ENCODE measurements around the gene PBLD. TPM values are rescaled to one million over a fixed set of nuclear protein-coding genes. Genes with fewer than 3 reads are reported as not detected.

The PBLD gene
- polyA plus RNA-seq, 1 experiment, result 1.1 TPM

DNA sequence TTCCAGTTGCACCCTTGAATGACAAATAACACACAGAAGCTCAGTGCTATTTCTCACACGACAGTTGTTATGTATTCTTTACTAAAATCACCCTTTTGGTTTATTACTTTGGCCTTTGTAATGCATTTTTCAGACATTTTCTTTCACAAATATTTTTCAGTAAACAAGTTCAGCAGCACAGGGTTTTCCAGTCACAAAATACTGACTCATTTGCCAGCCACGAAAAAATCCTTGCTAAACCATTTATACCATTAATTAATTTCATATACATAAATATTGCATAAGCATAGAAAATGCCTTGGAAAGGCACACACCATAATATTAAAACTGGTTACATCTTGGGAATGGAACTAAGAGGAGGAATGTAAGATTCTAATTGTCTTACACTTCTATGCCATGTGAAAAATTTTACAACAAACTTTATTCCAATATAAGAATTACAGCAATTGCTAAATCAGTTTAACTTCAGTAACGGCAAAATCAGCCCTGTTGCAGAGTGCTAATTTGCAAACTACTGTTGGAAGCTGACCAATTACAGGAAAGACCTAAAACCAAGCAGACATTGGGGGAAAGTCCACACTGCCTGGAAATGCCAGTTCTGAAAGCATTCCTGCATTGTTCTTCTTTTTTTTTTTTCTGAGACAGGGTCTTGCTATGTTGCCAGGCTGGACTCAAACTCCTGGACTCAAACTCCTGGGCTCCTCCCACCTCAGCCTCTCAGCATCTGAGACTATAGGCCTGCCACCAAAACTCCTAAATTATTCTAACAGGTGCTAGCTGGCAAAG, 31.6 kb upstream of the PBLD start:
- no peaks in the 10 kb centered on the region for H3K27me3 ChIP-seq (ENCODE audit: control insufficient read depth, insufficient read depth, low read length)
- TF ChIP-seq, protein P1, sequence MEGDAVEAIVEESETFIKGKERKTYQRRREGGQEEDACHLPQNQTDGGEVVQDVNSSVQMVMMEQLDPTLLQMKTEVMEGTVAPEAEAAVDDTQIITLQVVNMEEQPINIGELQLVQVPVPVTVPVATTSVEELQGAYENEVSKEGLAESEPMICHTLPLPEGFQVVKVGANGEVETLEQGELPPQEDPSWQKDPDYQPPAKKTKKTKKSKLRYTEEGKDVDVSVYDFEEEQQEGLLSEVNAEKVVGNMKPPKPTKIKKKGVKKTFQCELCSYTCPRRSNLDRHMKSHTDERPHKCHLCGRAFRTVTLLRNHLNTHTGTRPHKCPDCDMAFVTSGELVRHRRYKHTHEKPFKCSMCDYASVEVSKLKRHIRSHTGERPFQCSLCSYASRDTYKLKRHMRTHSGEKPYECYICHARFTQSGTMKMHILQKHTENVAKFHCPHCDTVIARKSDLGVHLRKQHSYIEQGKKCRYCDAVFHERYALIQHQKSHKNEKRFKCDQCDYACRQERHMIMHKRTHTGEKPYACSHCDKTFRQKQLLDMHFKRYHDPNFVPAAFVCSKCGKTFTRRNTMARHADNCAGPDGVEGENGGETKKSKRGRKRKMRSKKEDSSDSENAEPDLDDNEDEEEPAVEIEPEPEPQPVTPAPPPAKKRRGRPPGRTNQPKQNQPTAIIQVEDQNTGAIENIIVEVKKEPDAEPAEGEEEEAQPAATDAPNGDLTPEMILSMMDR (IDR thresholded peaks at IDR 0.05; ENCODE audit: insufficient read depth, low read depth, low read length), result no peak
- DNase-seq (ENCODE audit: low read depth), result no peak
- ChIA-PET POLR2A (no interaction called here), CTCF (interaction anchor here (2.3 kb wide), 1 partner anchor 16 kb away, joined by 8 read pairs; no protein-coding TSS in a partner anchor)
- H3K36me3 ChIP-seq (ENCODE audit: control insufficient read depth, insufficient read depth, low read length), result peaks cover 2% of the 10 kb centered on the region; the same call in 1 of the 2 replicates
- H3K4me3 ChIP-seq (ENCODE audit: low read depth, low read length), result no peak overlapping the region

DNA sequence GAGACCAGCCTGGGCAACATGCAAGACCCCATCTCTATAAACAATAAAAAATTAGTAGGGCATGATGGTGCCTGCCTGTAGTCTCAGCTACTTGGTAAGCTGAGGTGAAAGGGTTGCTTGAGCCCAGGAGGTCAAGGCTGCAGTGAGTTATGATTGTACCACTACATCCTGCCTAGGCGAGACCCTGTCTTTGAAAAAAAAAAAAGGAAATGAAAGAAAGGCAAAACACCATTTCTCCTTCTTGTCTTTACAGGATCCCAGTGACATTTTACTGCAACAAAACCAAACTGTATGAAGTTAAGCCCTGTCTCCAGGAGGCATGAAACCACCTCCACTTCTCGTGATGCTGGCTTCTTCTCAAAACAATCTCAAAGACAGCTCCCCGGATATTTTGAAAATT, 29.9 kb upstream of the PBLD start:
- POLR2A ChIA-PET, result no interaction called here
- no peak overlapping the region for H3K4me3 ChIP-seq (ENCODE audit: low read depth, low read length)
- no peaks in the 10 kb centered on the region for H3K27me3 ChIP-seq (ENCODE audit: control insufficient read depth, insufficient read depth, low read length)
- TF ChIP-seq, protein P1 (IDR thresholded peaks at IDR 0.05; ENCODE audit: insufficient read depth, low read depth, low read length), result no peak
- DNase-seq (ENCODE audit: low read depth), result no peak
- H3K36me3 ChIP-seq (ENCODE audit: control insufficient read depth, insufficient read depth, low read length), result peaks cover 2% of the 10 kb centered on the region; the same call in 1 of the 2 replicates
- CTCF ChIA-PET, result interaction anchor here (2.0 to 3.2 kb wide), 2 partner anchors 10 to 14 kb away, joined by 9 to 18 read pairs; no protein-coding TSS in a partner anchor

DNA sequence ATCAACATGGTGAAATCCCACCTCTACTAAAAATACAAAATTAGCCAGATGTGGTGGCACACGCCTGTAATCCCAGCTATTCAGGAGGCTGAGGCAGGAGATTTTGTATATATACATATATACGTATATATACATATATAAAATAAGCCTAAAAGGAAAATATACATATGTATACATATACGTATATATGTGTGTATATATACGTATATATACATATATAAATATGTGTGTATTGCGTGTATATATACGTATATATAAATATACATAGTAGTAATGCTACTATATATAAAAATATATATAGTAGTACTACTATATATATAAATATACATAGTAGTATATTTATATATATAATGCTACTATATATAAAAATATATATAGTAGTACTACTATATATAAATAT, 26.5 kb upstream of the PBLD start:
- Histone ChIP-seq H3K27me3 (ENCODE audit: control insufficient read depth, insufficient read depth, low read length) (no peaks in the 10 kb centered on the region), H3K36me3 (ENCODE audit: control insufficient read depth, insufficient read depth, low read length) (peaks cover 4% of the 10 kb centered on the region), H3K4me3 (ENCODE audit: low read depth, low read length) (no peak overlapping the region)
- ChIA-PET POLR2A (no interaction called here), CTCF (no interaction called here)
- no peak for DNase-seq (ENCODE audit: low read depth)
- TF ChIP-seq, protein P1 (IDR thresholded peaks at IDR 0.05; ENCODE audit: insufficient read depth, low read depth, low read length), result no peak

DNA sequence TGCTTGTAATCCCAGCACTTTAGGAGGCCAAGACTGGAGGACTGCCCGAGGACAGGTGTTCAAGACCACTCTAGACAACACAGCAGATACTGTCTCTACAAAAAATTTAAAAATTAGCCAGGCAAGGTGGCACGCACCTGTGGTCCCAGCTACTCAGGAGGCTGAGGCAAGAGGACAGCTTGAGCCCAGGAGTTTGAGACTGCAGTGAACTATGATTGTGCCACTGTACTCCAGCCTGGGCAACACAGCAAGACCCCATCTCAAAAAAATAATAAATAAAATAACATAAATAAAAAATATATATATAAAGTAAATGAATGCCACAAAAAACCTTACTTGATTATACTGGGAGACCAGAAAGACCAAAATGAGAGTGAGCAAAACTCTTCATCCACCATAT, 20.8 kb upstream of the PBLD start:
- ChIA-PET POLR2A (no interaction called here), CTCF (no interaction called here)
- no peak for DNase-seq (ENCODE audit: low read depth)

DNA sequence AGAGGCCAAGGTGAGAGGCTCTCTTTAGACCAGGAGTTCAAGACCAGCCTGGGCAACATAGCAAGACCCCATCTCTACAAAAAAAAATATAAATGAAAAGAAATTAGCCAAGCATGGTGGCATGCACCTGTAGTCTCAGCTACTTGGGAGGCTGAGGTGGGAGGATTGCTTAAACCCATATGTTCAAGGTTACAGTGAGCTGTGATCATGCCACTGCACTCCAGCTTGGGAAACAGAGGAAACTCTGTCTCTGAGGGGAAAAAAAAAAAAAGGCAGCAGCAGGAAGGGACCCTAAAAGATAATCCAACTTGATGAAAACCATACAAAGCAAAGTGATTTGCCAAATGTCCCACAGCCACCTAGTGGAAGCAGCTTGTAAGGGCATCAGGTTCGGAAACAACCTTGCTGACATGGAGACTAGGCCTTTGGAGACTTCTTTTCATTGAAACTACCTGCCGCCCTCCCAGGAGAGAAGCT, 15.6 kb upstream of the PBLD start:
- TF ChIP-seq, protein P1 (IDR thresholded peaks at IDR 0.05; ENCODE audit: insufficient read depth, low read depth, low read length), result peak; percentile 81
- peaks cover 2% of the 10 kb centered on the region for H3K36me3 ChIP-seq (ENCODE audit: control insufficient read depth, insufficient read depth, low read length)
- POLR2A ChIA-PET, result interaction anchor here (0.6 kb wide), 1 partner anchor 395 kb away, joined by 4 read pairs; no protein-coding TSS in a partner anchor
- H3K27me3 ChIP-seq (ENCODE audit: control insufficient read depth, insufficient read depth, low read length), result no peaks in the 10 kb centered on the region
- CTCF ChIA-PET, result interaction anchor here (0.6 to 2.3 kb wide), 14 partner anchors 9 to 346 kb away, joined by 3 to 18 read pairs (median 4); partner anchors contain the start of genes HNRNPH3 and PBLD
- DNase-seq (ENCODE audit: low read depth), result no peak
- no peak overlapping the region for H3K4me3 ChIP-seq (ENCODE audit: low read depth, low read length)

More for the DNA sequence above, 20.8 kb upstream of the PBLD start:
- H3K36me3 ChIP-seq (ENCODE audit: control insufficient read depth, insufficient read depth, low read length), result peaks cover 7% of the 10 kb centered on the region
- H3K4me3 ChIP-seq (ENCODE audit: low read depth, low read length), result no peak overlapping the region
- H3K27me3 ChIP-seq (ENCODE audit: control insufficient read depth, insufficient read depth, low read length), result no peaks in the 10 kb centered on the region
- TF ChIP-seq, protein P1 (IDR thresholded peaks at IDR 0.05; ENCODE audit: insufficient read depth, low read depth, low read length), result no peak

Measured in BJ (cell line).